Measurements from ENCODE around the gene DLG2. TPM values are rescaled to one million over a fixed set of nuclear protein-coding genes. Genes with fewer than 3 reads are reported as not detected.

The DLG2 gene
- total RNA-seq, 1 donor from 2014 or later, result 2.1 TPM

DNA sequence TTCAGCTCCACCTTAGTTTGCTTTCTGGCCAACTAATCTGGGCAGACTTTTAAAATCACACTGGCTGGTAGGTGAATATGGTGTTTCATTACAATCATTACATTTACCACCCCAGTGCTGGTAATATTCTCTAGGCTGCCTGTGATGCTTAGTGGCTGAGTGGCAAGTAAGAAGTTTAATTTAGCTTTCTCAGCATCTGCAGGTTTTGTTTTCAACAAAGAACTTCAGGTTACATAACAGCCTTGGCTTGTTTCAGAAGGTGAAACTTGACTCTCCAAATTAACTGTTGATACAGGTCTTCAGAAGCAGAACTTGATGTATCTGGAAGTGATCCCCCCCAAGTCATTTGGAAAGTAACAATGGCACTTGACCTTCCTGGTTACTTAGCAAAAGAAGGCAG, 1917.7 kb downstream of the DLG2 start:
- H3K4me1 Mint-ChIP-seq, result no peaks in the 10 kb centered on the region
- DNase-seq (ENCODE audit: low read depth, low spot score), result no peak
- H3K9me3 Mint-ChIP-seq, result no peaks in the 10 kb centered on the region
- no peak overlapping the region for H3K4me3 Mint-ChIP-seq
- no peak overlapping the region for H3K27ac Mint-ChIP-seq (ENCODE audit: unreplicated experiment)
- no peaks in the 10 kb centered on the region for H3K36me3 Mint-ChIP-seq (ENCODE audit: low read depth)
- no peaks in the 10 kb centered on the region for H3K27me3 Mint-ChIP-seq (ENCODE audit: low read depth)
- TF ChIP-seq, protein P1, sequence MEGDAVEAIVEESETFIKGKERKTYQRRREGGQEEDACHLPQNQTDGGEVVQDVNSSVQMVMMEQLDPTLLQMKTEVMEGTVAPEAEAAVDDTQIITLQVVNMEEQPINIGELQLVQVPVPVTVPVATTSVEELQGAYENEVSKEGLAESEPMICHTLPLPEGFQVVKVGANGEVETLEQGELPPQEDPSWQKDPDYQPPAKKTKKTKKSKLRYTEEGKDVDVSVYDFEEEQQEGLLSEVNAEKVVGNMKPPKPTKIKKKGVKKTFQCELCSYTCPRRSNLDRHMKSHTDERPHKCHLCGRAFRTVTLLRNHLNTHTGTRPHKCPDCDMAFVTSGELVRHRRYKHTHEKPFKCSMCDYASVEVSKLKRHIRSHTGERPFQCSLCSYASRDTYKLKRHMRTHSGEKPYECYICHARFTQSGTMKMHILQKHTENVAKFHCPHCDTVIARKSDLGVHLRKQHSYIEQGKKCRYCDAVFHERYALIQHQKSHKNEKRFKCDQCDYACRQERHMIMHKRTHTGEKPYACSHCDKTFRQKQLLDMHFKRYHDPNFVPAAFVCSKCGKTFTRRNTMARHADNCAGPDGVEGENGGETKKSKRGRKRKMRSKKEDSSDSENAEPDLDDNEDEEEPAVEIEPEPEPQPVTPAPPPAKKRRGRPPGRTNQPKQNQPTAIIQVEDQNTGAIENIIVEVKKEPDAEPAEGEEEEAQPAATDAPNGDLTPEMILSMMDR (conservative IDR thresholded peaks at IDR 0.05), result no peak

DNA sequence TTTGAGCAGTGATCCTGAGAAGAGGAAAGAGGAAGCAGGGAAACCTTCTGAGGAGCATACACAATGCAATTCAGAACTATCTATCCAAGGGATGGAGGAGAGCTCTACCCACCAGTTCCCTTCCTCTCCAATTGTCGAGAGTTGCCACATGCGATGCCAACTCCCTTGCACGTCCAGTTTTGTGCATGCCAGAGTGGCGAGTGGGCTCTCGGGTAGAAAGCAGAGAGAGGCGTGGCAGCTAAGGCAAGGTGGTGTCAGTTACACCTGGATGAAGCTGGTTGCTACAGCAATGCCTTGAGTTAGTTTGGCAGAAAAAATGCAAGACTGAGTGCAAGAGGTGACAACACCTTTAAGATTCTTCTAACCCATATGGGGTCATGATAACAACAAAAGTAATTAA, 1920.6 kb downstream of the DLG2 start:
- Mint-ChIP-seq H3K36me3 (ENCODE audit: low read depth) (no peaks in the 10 kb centered on the region), H3K9me3 (no peaks in the 10 kb centered on the region), H3K27me3 (ENCODE audit: low read depth) (no peaks in the 10 kb centered on the region), H3K27ac (ENCODE audit: unreplicated experiment) (no peak overlapping the region), H3K4me3 (no peak overlapping the region), H3K4me1 (no peaks in the 10 kb centered on the region)
- no peak for DNase-seq (ENCODE audit: low read depth, low spot score)
- TF ChIP-seq, protein P1 (conservative IDR thresholded peaks at IDR 0.05), result no peak

DNA sequence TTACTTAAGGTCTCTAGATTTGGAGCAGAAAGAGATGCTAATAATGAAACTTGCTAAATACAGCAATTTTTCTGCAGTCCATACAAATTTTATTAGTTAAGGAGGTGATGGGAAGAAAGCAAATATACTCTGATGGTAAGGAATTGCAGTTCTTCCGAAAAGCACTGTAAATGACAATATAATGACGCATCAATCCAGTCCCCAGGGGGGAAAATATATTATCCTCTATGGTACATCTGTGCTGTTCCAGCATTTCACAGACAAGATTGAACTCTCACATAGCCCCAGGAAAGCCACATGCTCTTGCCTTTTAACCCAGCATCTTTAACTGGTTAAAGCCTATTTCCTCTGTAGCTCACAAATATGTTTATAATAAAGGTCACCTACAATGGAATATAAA, 1924.3 kb downstream of the DLG2 start:
- Mint-ChIP-seq H3K4me1 (no peaks in the 10 kb centered on the region), H3K9me3 (no peaks in the 10 kb centered on the region), H3K27me3 (ENCODE audit: low read depth) (no peaks in the 10 kb centered on the region), H3K36me3 (ENCODE audit: low read depth) (no peaks in the 10 kb centered on the region), H3K27ac (ENCODE audit: unreplicated experiment) (no peak overlapping the region), H3K4me3 (no peak overlapping the region)
- no peak for DNase-seq (ENCODE audit: low read depth, low spot score)
- TF ChIP-seq, protein P1 (conservative IDR thresholded peaks at IDR 0.05), result no peak

DNA sequence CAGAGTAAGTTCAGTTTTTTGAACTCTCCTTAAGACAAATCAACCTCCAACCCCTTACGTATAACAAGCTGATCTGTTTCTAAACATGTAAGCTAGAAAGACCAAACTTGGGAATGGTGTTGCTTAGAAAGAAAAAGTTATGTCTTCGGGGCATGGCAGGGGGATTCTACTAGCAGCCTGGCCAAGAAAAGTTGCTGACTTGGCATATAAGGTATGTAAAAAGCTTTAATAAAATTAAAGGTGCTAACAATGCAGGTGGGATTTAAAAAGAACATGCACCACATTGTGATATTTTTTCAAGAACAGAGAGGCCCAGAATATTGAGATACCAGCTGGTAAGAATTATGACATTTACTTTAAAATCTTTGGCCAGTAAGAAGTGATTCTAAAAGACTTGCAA, 1929.6 kb downstream of the DLG2 start:
- TF ChIP-seq, protein P1 (conservative IDR thresholded peaks at IDR 0.05), result no peak
- Mint-ChIP-seq H3K4me1 (peaks cover 16% of the 10 kb centered on the region), H3K4me3 (no peak overlapping the region), H3K27ac (ENCODE audit: unreplicated experiment) (no peak overlapping the region), H3K9me3 (no peaks in the 10 kb centered on the region), H3K36me3 (ENCODE audit: low read depth) (no peaks in the 10 kb centered on the region), H3K27me3 (ENCODE audit: low read depth) (no peaks in the 10 kb centered on the region)
- DNase-seq (ENCODE audit: low read depth, low spot score), result no peak

DNA sequence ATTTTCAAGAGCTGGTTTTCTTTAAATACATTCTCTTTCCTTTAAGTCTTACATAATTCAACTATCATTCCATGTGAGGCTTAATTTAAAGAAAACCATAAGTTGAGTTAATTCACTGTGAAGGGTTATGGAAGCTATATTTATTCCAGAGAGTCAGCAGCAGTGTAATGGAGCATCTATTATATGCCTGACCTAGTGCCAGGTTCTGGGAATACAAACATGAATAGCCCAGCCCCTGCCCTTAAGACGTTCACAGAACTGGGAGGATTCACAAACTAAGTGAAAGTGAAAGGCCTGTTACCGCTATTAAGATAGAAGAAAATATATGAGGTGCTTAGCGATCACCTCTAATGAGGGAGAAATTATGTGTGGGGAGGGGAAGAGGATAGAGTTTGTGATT, 1932.1 kb downstream of the DLG2 start:
- TF ChIP-seq, protein P1 (conservative IDR thresholded peaks at IDR 0.05), result no peak
- H3K36me3 Mint-ChIP-seq (ENCODE audit: low read depth), result no peaks in the 10 kb centered on the region
- H3K9me3 Mint-ChIP-seq, result no peaks in the 10 kb centered on the region
- no peak overlapping the region for H3K27ac Mint-ChIP-seq (ENCODE audit: unreplicated experiment)
- no peak for DNase-seq (ENCODE audit: low read depth, low spot score)
- H3K27me3 Mint-ChIP-seq (ENCODE audit: low read depth), result no peaks in the 10 kb centered on the region
- H3K4me1 Mint-ChIP-seq, result peaks cover 16% of the 10 kb centered on the region
- H3K4me3 Mint-ChIP-seq, result no peak overlapping the region
